Measurements from ENCODE around the gene PRR5L.

The PRR5L gene

GRCh38 chr11:36436589-36436988 is 140.5 kb downstream of the PRR5L start:
- no peak for DNase-seq (ENCODE audit: low spot score)

- no peak for DNase-seq (ENCODE audit: low spot score)
These were observed 141.3 kb downstream of the PRR5L start for GRCh38 chr11:36437413-36437812.

GRCh38 chr11:36438126-36438525 is 142.0 kb downstream of the PRR5L start:
- no peak for DNase-seq (ENCODE audit: low spot score)

- peak; percentile 61 for DNase-seq (ENCODE audit: low spot score)
These were observed 145.6 kb downstream of the PRR5L start for GRCh38 chr11:36441610-36442208.

- DNase-seq (ENCODE audit: low spot score), result no peak
These were observed 147.6 kb downstream of the PRR5L start for GRCh38 chr11:36443661-36444060.

GRCh38 chr11:36446135-36446534 is 150.0 kb downstream of the PRR5L start:
- DNase-seq (ENCODE audit: low spot score), result no peak

GRCh38 chr11:36447514-36447913 is 151.4 kb downstream of the PRR5L start:
- DNase-seq (ENCODE audit: low spot score), result no peak

GRCh38 chr11:36447947-36448346 is 151.9 kb downstream of the PRR5L start:
- DNase-seq (ENCODE audit: low spot score), result no peak

- no peak for DNase-seq (ENCODE audit: low spot score)
These were observed 153.5 kb downstream of the PRR5L start for GRCh38 chr11:36449561-36450096.

- no peak for DNase-seq (ENCODE audit: low spot score)
These were observed 154.1 kb downstream of the PRR5L start for GRCh38 chr11:36450110-36450572.

GRCh38 chr11:36451045-36451444 is 155.0 kb downstream of the PRR5L start:
- DNase-seq (ENCODE audit: low spot score), result no peak

GRCh38 chr11:36451681-36452080 is 155.6 kb downstream of the PRR5L start:
- no peak for DNase-seq (ENCODE audit: low spot score)

- peak; percentile 47 for DNase-seq (ENCODE audit: low spot score)
These were observed 156.3 kb downstream of the PRR5L start for GRCh38 chr11:36452236-36452940.

- DNase-seq (ENCODE audit: low spot score), result peak; percentile 54
These were observed 156.9 kb downstream of the PRR5L start for GRCh38 chr11:36452961-36453360.

- no peak for DNase-seq (ENCODE audit: low spot score)
These were observed 157.6 kb downstream of the PRR5L start for GRCh38 chr11:36453678-36454077.

- no peak for DNase-seq (ENCODE audit: low spot score)
These were observed 158.5 kb downstream of the PRR5L start for GRCh38 chr11:36454551-36454940.

- DNase-seq (ENCODE audit: low spot score), result no peak
These were observed 159.0 kb downstream of the PRR5L start for GRCh38 chr11:36454941-36455631.

GRCh38 chr11:36455658-36456111 is 159.6 kb downstream of the PRR5L start:
- no peak for DNase-seq (ENCODE audit: low spot score)

- no peak for DNase-seq (ENCODE audit: low spot score)
These were observed 160.1 kb downstream of the PRR5L start for GRCh38 chr11:36456156-36456555.

GRCh38 chr11:36458129-36458915 is 162.2 kb downstream of the PRR5L start:
- DNase-seq (ENCODE audit: low spot score), result no peak

- DNase-seq (ENCODE audit: low spot score), result no peak
These were observed 163.0 kb downstream of the PRR5L start for GRCh38 chr11:36459046-36459445.

GRCh38 chr11:36460220-36460619 is 164.1 kb downstream of the PRR5L start:
- no peak for DNase-seq (ENCODE audit: low spot score)

Data from activated CD4-positive, alpha-beta T cell treated with anti-CD3 and anti-CD28 coated beads, Interleukin-2, Interleukin-4, amounts not matched to agents 100 ng/mL and 50 ng/mL, durations not matched to agents 16 hours and 8 hours (primary cell).